ENCODE results near the gene RIPOR1. TPM values are rescaled to one million over a fixed set of nuclear protein-coding genes. Genes with fewer than 3 reads are reported as not detected.

RIPOR1 gene
- total RNA-seq, 1 experiment from 2014 or later, result 14.8 TPM

- Histone ChIP-seq H3K27me3 (ENCODE audit: low read length) (no peaks in the 10 kb centered on the region), H3F3A (ENCODE audit: low read length, unreplicated experiment) (no peaks in the 10 kb centered on the region), H3K9me3 (ENCODE audit: low read length) (no peaks in the 10 kb centered on the region), H3K4me3 (ENCODE audit: low read length) (peak overlapping the region; percentile 56; the same call in 1 of the 2 replicates), H3K4me1 (ENCODE audit: insufficient read depth, low read length) (peaks cover 9% of the 10 kb centered on the region; the same call in 1 of the 2 replicates), H4K20me1 (ENCODE audit: low read length) (no peaks in the 10 kb centered on the region), H3K27ac (ENCODE audit: low read length) (no peak overlapping the region), H3K79me2 (ENCODE audit: low read length) (peaks cover 7% of the 10 kb centered on the region; the same call in 1 of the 2 replicates), H3K4me2 (ENCODE audit: low read length) (peak overlapping the region; percentile 75), H3K9ac (ENCODE audit: low read length) (0 out of 2 replicates have a peak overlapping the region, but pooled peaks have one; percentile 22), H3K36me3 (ENCODE audit: low read depth, low read length) (peaks cover 12% of the 10 kb centered on the region; the same call in 1 of the 2 replicates), H3K9me2 (replicated peaks; ENCODE audit: low read length) (no peaks in the 10 kb centered on the region), H2AFZ (ENCODE audit: low read length) (no peak overlapping the region)
- ATAC-seq (peak; percentile 7; the same call in 1 of the 2 replicates), DNase-seq (no peak)
- ChIA-PET POLR2A (ENCODE audit: unreplicated experiment) (no interaction called here), CTCF (no interaction called here)
- intact Hi-C loops (cut with micrococcal nuclease), result no loop called here
- BruUV-seq (replicated peaks), result no TSS peak
- no peak for TF ChIP-seq EZH2phosphoT487 (IDR thresholded peaks at IDR 0.05; ENCODE audit: borderline replicate concordance, low read length)
- no peak for TF ChIP-seq CTCF (conservative IDR thresholded peaks at IDR 0.05; ENCODE audit: low read depth, low read length)
- TF ChIP-seq EZH2 (IDR thresholded peaks at IDR 0.05; ENCODE audit: low read length, unreplicated experiment), result no peak
These were observed 9.3 kb downstream of the RIPOR1 start for GRCh38 chr16:67537636-67538591.

DNA sequence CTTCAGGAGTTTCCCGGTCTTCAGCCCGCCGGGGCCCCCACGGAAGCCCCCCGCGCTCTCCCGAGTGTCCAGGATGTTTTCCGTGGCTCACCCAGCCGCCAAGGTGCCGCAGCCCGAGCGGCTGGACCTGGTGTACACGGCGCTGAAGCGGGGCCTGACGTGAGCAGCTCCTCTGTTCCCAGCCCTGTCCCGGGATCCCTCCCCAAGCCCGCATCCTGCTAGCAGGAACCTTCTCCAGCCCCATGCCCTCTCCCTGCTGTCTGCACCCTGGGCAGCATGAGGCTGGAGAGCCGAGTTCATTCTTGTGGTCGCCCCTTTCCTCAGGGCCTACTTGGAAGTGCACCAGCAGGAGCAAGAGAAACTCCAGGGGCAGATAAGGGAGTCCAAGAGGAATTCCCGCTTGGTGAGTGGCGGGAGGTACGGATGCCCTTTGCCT, 10.1 kb downstream of the RIPOR1 start:
- CTCF ChIA-PET, result no interaction called here
- H4K20me1 ChIP-seq (ENCODE audit: low read length), result no peaks in the 10 kb centered on the region

DNA sequence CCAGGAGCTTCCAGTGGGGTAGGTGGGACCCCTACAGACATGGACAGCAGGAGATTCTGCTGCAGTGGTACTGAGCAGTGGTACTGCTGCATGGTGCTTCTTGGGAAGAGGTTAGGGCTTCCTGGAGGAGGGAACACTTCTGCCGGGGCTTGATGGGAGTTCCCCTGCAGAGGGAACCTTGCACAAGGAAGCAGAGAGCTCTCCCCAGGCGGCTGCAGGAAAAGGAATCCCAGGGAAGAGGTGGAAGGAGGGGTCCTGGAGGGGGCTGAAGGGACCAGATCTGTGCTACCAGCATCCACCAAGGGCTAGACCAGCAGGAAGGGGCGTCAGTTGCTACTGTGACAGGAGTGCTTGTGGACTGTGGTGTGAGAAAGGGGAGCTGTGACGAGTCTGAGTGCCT, 10.6 kb downstream of the RIPOR1 start:
- Histone ChIP-seq H3K36me3 (ENCODE audit: low read depth, low read length) (peaks cover 12% of the 10 kb centered on the region; the same call in 1 of the 2 replicates), H3K9me2 (replicated peaks; ENCODE audit: low read length) (no peaks in the 10 kb centered on the region), H2AFZ (ENCODE audit: low read length) (no peak overlapping the region), H3K27me3 (ENCODE audit: low read length) (no peaks in the 10 kb centered on the region), H3K27ac (ENCODE audit: low read length) (no peak overlapping the region), H3K9me3 (ENCODE audit: low read length) (no peaks in the 10 kb centered on the region), H3K4me3 (ENCODE audit: low read length) (no peak overlapping the region), H3K4me1 (ENCODE audit: insufficient read depth, low read length) (peaks cover 9% of the 10 kb centered on the region; the same call in 1 of the 2 replicates), H3K79me2 (ENCODE audit: low read length) (no peaks in the 10 kb centered on the region), H3F3A (ENCODE audit: low read length, unreplicated experiment) (no peaks in the 10 kb centered on the region), H3K4me2 (ENCODE audit: low read length) (no peak overlapping the region), H4K20me1 (ENCODE audit: low read length) (no peaks in the 10 kb centered on the region), H3K9ac (ENCODE audit: low read length) (no peak overlapping the region)
- ChIA-PET POLR2A (ENCODE audit: unreplicated experiment) (no interaction called here), CTCF (no interaction called here)
- intact Hi-C loops (cut with micrococcal nuclease), result no loop called here
- BruUV-seq (replicated peaks), result no TSS peak
- TF ChIP-seq EZH2 (IDR thresholded peaks at IDR 0.05; ENCODE audit: low read length, unreplicated experiment) (no peak), EZH2phosphoT487 (IDR thresholded peaks at IDR 0.05; ENCODE audit: borderline replicate concordance, low read length) (no peak), CTCF (conservative IDR thresholded peaks at IDR 0.05; ENCODE audit: low read depth, low read length) (no peak)
- ATAC-seq, result no peak
- DNase-seq, result no peak

More for the DNA sequence above, 10.1 kb downstream of the RIPOR1 start:
- Histone ChIP-seq H3K9ac (ENCODE audit: low read length) (no peak overlapping the region), H3K9me2 (replicated peaks; ENCODE audit: low read length) (no peaks in the 10 kb centered on the region), H3K27me3 (ENCODE audit: low read length) (no peaks in the 10 kb centered on the region), H3K4me2 (ENCODE audit: low read length) (no peak overlapping the region), H3K27ac (ENCODE audit: low read length) (no peak overlapping the region), H3K9me3 (ENCODE audit: low read length) (no peaks in the 10 kb centered on the region), H3K4me1 (ENCODE audit: insufficient read depth, low read length) (peaks cover 9% of the 10 kb centered on the region; the same call in 1 of the 2 replicates), H3K4me3 (ENCODE audit: low read length) (no peak overlapping the region), H3K36me3 (ENCODE audit: low read depth, low read length) (peaks cover 12% of the 10 kb centered on the region; the same call in 1 of the 2 replicates), H3K79me2 (ENCODE audit: low read length) (no peaks in the 10 kb centered on the region), H2AFZ (ENCODE audit: low read length) (no peak overlapping the region), H3F3A (ENCODE audit: low read length, unreplicated experiment) (no peaks in the 10 kb centered on the region)
- POLR2A ChIA-PET (ENCODE audit: unreplicated experiment), result no interaction called here
- no peak for TF ChIP-seq EZH2 (IDR thresholded peaks at IDR 0.05; ENCODE audit: low read length, unreplicated experiment)
- DNase-seq (no peak), ATAC-seq (no peak)
- BruUV-seq (replicated peaks), result no TSS peak
- intact Hi-C loops (cut with micrococcal nuclease), result no loop called here

All from PC-3 (cell line).